HG03457 (cell line): Measurements from ENCODE around the gene STXBP3.

Source experiments
- ATAC-seq: cut with Tn5 transposase; IDR thresholded peaks from one replicate; pipeline ENCODE4 v1.9.1; 2021; ENCODE audit warnings: moderate number of reproducible peaks; ENCODE audit not compliant: unreplicated experiment

The STXBP3 gene

GRCh38 chr1:108801101-108801500 is 54.6 kb downstream of the STXBP3 start:
- no peak for ATAC-seq

- ATAC-seq = no peak
Measured at GRCh38 chr1:108803548-108803947, 57.1 kb downstream of the STXBP3 start.

GRCh38 chr1:108808438-108808837 is 62.0 kb downstream of the STXBP3 start:
- no peak for ATAC-seq

- ATAC-seq = no peak
Measured at GRCh38 chr1:108811611-108812010, 65.1 kb downstream of the STXBP3 start.

GRCh38 chr1:108813326-108813725 is 66.9 kb downstream of the STXBP3 start:
- ATAC-seq = no peak

- ATAC-seq = no peak
Measured at GRCh38 chr1:108814343-108815125, 68.1 kb downstream of the STXBP3 start.

- ATAC-seq = no peak
Measured at GRCh38 chr1:108815566-108815965, 69.1 kb downstream of the STXBP3 start.

GRCh38 chr1:108816049-108816893 is 69.8 kb downstream of the STXBP3 start:
- ATAC-seq = no peak

GRCh38 chr1:108817016-108817415 is 70.5 kb downstream of the STXBP3 start:
- ATAC-seq = no peak

GRCh38 chr1:108817811-108818210 is 71.3 kb downstream of the STXBP3 start:
- ATAC-seq = no peak

- no peak for ATAC-seq
Measured at GRCh38 chr1:108819878-108820277, 73.4 kb downstream of the STXBP3 start.

- no peak for ATAC-seq
Measured at GRCh38 chr1:108823632-108824031, 77.2 kb downstream of the STXBP3 start.

GRCh38 chr1:108824051-108824450 is 77.6 kb downstream of the STXBP3 start:
- ATAC-seq = no peak

GRCh38 chr1:108826081-108826635 is 79.7 kb downstream of the STXBP3 start:
- ATAC-seq = no peak

GRCh38 chr1:108828074-108828961 is 81.8 kb downstream of the STXBP3 start:
- ATAC-seq = no peak

GRCh38 chr1:108829498-108829916 is 83.0 kb downstream of the STXBP3 start:
- no peak for ATAC-seq

- no peak for ATAC-seq
Measured at GRCh38 chr1:108830119-108831008, 83.9 kb downstream of the STXBP3 start.

- ATAC-seq = no peak
Measured at GRCh38 chr1:108831225-108831624, 84.8 kb downstream of the STXBP3 start.

- no peak for ATAC-seq
Measured at GRCh38 chr1:108832929-108833328, 86.5 kb downstream of the STXBP3 start.

- ATAC-seq = no peak
Measured at GRCh38 chr1:108841703-108842102, 95.2 kb downstream of the STXBP3 start.
